NCI-H2227 treated with DMSO at 0.1 percent for 48 hours (cell line): ENCODE data around the gene GABRR3.
A peak's percentile ranks its signal among the peaks of the same experiment; 100 is the strongest.

ENCODE experiments used
- DNase-seq: peaks from one replicate; lab custom pipeline; 2025; lab: John Stamatoyannopoulos, UW

GABRR3 gene

GRCh38 chr3:97954228-97954827 lies 80.8 kb downstream of the GABRR3 start:
- no peak for DNase-seq

- no peak for DNase-seq
Observed at GRCh38 chr3:97952872-97953271, 82.2 kb downstream of the GABRR3 start.

- DNase-seq, result no peak
Observed at GRCh38 chr3:97952280-97952679, 82.8 kb downstream of the GABRR3 start.

- DNase-seq, result no peak
Observed at GRCh38 chr3:97950360-97950759, 84.8 kb downstream of the GABRR3 start.

GRCh38 chr3:97949743-97950142 lies 85.4 kb downstream of the GABRR3 start:
- no peak for DNase-seq

DNA sequence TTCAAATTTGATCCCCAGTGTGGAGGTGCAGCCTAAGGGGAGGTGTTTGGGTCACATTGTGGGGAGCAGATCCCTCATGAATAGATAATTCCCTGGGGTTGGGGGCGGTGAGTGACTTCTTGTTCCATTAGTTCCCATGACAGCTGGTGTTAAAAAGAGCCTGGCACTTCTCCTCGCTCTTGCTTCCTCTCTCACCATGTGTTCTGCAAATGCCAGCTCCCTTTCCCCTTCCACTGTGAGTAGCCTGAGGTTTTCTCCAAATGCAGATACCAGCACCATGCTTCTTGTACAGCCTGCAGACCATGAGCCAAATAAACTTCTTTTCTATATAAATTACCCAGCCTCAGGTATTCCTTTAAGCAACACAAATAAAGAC lies 86.0 kb downstream of the GABRR3 start:
- no peak for DNase-seq

- no peak for DNase-seq
Observed at GRCh38 chr3:97948351-97949109, 86.6 kb downstream of the GABRR3 start.

DNA sequence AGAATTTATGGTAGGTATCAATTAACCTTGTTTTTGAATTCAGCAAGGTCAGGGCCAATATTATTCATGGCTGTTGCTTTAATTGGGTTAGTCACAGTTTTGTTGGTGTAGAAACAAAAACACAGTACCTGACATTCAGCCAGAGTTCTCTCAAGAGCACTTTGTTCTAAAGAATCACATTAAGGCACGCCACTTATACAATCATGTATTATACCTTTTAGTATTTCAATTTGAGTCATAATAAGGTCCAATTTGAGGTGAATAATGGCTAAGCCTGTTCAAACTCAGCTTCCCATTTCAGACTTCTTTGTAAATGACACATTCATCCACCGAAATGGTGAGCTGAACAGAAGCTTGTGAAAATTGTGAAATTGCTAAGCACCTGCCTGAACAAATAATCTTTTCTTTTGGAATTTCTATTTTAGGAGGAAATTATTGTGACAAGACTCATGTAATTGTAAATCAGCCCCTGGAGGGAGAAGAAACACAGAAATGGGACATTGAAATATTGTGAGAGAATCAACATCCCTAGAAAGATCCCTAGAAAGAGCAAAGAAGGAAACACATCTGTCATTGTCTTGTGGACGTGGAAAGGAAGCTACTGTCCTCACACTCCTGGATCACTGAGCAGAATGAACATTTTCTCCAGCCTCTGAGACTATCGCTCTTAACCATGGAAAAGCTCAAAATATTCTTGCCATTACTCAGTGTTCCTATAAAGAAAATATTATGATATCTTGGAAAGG lies 92.1 kb downstream of the GABRR3 start:
- peak; percentile 90 for DNase-seq

DNA sequence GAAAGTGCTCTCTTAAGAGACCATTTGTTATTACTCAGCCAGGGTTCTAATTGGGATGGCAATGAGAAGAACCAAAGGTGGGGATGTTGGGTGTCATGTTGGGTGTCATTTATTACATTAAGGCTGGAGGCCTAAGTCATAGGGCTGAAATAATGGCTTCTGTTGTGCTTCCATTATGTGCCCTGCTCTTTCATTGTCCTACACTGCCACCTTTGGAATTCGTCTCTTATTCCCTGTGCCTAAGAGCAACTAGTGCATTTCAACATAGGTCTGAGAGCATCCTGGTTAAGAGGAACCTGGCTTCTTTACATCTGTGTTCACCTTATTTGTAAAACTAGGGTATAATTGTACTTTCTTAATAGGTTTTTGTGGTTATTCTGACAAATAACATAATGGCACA lies 95.1 kb downstream of the GABRR3 start:
- DNase-seq, result no peak

- no peak for DNase-seq
Observed at GRCh38 chr3:97939401-97939800, 95.7 kb downstream of the GABRR3 start.

DNA sequence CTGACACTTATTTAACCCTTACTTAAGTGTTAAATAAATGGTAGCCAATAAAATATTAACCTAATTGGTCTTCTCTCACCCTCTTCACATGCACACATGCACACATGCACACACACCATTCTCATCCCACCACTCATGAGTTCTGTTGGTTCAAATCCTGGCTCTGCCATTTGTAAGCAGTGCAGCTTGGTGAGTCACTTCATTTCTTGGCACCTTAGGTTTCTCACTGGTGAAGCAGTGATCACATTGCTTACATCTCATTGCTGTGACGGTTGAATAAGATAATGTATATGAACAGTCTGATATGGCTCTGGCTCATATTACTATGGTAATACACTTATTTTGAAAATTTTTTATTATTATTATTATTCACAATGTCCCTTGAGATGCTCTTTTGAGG lies 96.7 kb downstream of the GABRR3 start:
- DNase-seq, result no peak

- DNase-seq, result no peak
Observed at GRCh38 chr3:97937205-97937604, 97.9 kb downstream of the GABRR3 start.

- no peak for DNase-seq
Observed at GRCh38 chr3:97935842-97936241, 99.3 kb downstream of the GABRR3 start.
